G401 (cell line): Measurements from ENCODE around the gene COL19A1. TPM values are rescaled to one million over a fixed set of nuclear protein-coding genes. Genes with fewer than 3 reads are reported as not detected.
"Not testable (repeated sequence)": the region's sequence is repeated elsewhere in the genome, so short reads cannot be mapped to it uniquely, and the experiment has no call there.

Experiments used
- DNase-seq: peaks from one replicate; pipeline ENCODE4 v3.0.0-alpha.2; 2015; ENCODE audit warnings: low spot score
- in situ Hi-C: cut with HindIII; loops from 2 replicates; pipeline ENCODE4 v1.10.0; 2016; ENCODE audit warnings: low sequenced_read_pairs, mixed read lengths
- total RNA-seq: library from RNA; depleted of rRNA; stranded (reverse); fragments of >200 nt; shearing (Covaris generic); gene quantifications from 2 replicates; pipeline ENCODE4 v1.2.3, GENCODE V29; 2014

Gene COL19A1
- total RNA-seq, 1 experiment from 2014 or later = not detected

GRCh38 chr6:69892561-69892960 lies 26.2 kb downstream of the COL19A1 start:
- DNase-seq, in situ Hi-C loops: not testable (repeated sequence)

- in situ Hi-C loops, DNase-seq: not testable (repeated sequence)
These were observed 26.9 kb downstream of the COL19A1 start for GRCh38 chr6:69893266-69893665.

- in situ Hi-C loops = no loop called here
These were observed 28.4 kb downstream of the COL19A1 start for GRCh38 chr6:69894578-69895347.

GRCh38 chr6:69895396-69895795 lies 29.0 kb downstream of the COL19A1 start:
- no peak for DNase-seq
- in situ Hi-C loops = no loop called here

More at GRCh38 chr6:69894578-69895347, 28.4 kb downstream of the COL19A1 start:
- DNase-seq = no peak

- DNase-seq = no peak
- in situ Hi-C loops = no loop called here
These were observed 34.5 kb downstream of the COL19A1 start for GRCh38 chr6:69900869-69901268.

GRCh38 chr6:69901361-69901760 lies 35.0 kb downstream of the COL19A1 start:
- in situ Hi-C loops = no loop called here
- DNase-seq = no peak

GRCh38 chr6:69907981-69908498 lies 41.7 kb downstream of the COL19A1 start:
- DNase-seq = no peak
- in situ Hi-C loops = no loop called here

GRCh38 chr6:69913361-69913760 lies 47.0 kb downstream of the COL19A1 start:
- no peak for DNase-seq
- in situ Hi-C loops = no loop called here

- in situ Hi-C loops = no loop called here
- no peak for DNase-seq
These were observed 47.7 kb downstream of the COL19A1 start for GRCh38 chr6:69914015-69914485.

GRCh38 chr6:69915346-69915745 lies 49.0 kb downstream of the COL19A1 start:
- no peak for DNase-seq

GRCh38 chr6:69917834-69918233 lies 51.5 kb downstream of the COL19A1 start:
- no peak for DNase-seq
- in situ Hi-C loops = no loop called here

More at GRCh38 chr6:69915346-69915745, 49.0 kb downstream of the COL19A1 start:
- in situ Hi-C loops = no loop called here

GRCh38 chr6:69918813-69919475 lies 52.6 kb downstream of the COL19A1 start:
- in situ Hi-C loops = no loop called here
- DNase-seq = no peak

GRCh38 chr6:69921066-69921465 lies 54.7 kb downstream of the COL19A1 start:
- DNase-seq, in situ Hi-C loops: not testable (repeated sequence)

GRCh38 chr6:69921611-69922010 lies 55.3 kb downstream of the COL19A1 start:
- DNase-seq = not testable (repeated sequence)

GRCh38 chr6:69926745-69927144 lies 60.4 kb downstream of the COL19A1 start:
- in situ Hi-C loops = no loop called here
- DNase-seq = no peak

More at GRCh38 chr6:69921611-69922010, 55.3 kb downstream of the COL19A1 start:
- in situ Hi-C loops = not testable (repeated sequence)

GRCh38 chr6:69933239-69933638 lies 66.9 kb downstream of the COL19A1 start:
- no peak for DNase-seq
- in situ Hi-C loops = no loop called here

GRCh38 chr6:69935079-69935478 lies 68.7 kb downstream of the COL19A1 start:
- DNase-seq = no peak
- in situ Hi-C loops = no loop called here

- DNase-seq = peak; percentile 83
- in situ Hi-C loops = no loop called here
These were observed 70.5 kb downstream of the COL19A1 start for GRCh38 chr6:69936674-69937363.

GRCh38 chr6:69937402-69938136 lies 71.2 kb downstream of the COL19A1 start:
- DNase-seq = peak; percentile 93
- in situ Hi-C loops = no loop called here
